IMR-90 (cell line): ENCODE measurements around the gene DCTN5. TPM values are rescaled to one million over a fixed set of nuclear protein-coding genes. Genes with fewer than 3 reads are reported as not detected.

Experiments used
- ATAC-seq: fragments of 200-7000 bp; cut with Tn5 transposase; 2 replicates; pipeline ENCODE4 v1.9.1; 2020; ENCODE audit warnings: low read depth, mild to moderate bottlenecking, moderate library complexity
- BruUV-seq: library from RNA; stranded (reverse); fragments of 400-500 nt; replicated peaks from 2 replicates; lab custom pipeline; 2021; lab: Mats Ljungman, UMichigan
- CTCF ChIA-PET: fragments of 300-600 bp; formaldehyde crosslinking; extraction: SDS; loops from one replicate; lab custom pipeline; 2021; ENCODE audit warnings: antibody characterized with exemption; lab: Yijun Ruan, JAX
- POLR2A ChIA-PET: fragments of 300-600 bp; sonication (Branson Sonifier 250); formaldehyde crosslinking; loops from one replicate; lab custom pipeline; 2022; ENCODE audit warnings: antibody characterized with exemption; ENCODE audit not compliant: unreplicated experiment; lab: Charles Lee
- DNase-seq: peaks from one replicate; pipeline ENCODE4 v3.0.0; 2013
- H2AFZ ChIP-seq: replicated peaks from 2 replicates; pipeline ENCODE3; 2013; ENCODE audit warnings: low read length, mild to moderate bottlenecking; ENCODE audit not compliant: poor library complexity
- H2AK5ac ChIP-seq: 2 replicates; pipeline ENCODE4 v1.6.1; 2013; ENCODE audit warnings: low read depth, low read length, inconsistent platforms
- H2AK9ac ChIP-seq: replicated peaks from 2 replicates; pipeline ENCODE3; 2013; ENCODE audit warnings: mild to moderate bottlenecking, low read depth, low read length, moderate library complexity; ENCODE audit not compliant: poor library complexity
- H2BK120ac ChIP-seq: 2 replicates; pipeline ENCODE4 v1.6.1; 2013; ENCODE audit warnings: low read depth, low read length, inconsistent platforms
- H2BK15ac ChIP-seq: 3 replicates; pipeline ENCODE4 v1.6.1; 2013; ENCODE audit warnings: low read depth, low read length, inconsistent platforms
- H2BK20ac ChIP-seq: 2 replicates; pipeline ENCODE4 v1.6.1; 2013; ENCODE audit warnings: low read depth, mild to moderate bottlenecking, inconsistent platforms, low read length, moderate library complexity
- H2BK5ac ChIP-seq: 2 replicates; pipeline ENCODE4 v1.6.1; 2013; ENCODE audit warnings: mild to moderate bottlenecking, low read depth, low read length, inconsistent platforms; ENCODE audit not compliant: poor library complexity, severe bottlenecking
- H3K14ac ChIP-seq: replicated peaks from 2 replicates; pipeline ENCODE4 v1.6.1; 2013; ENCODE audit warnings: low read depth, low read length, inconsistent platforms
- H3K18ac ChIP-seq: 2 replicates; pipeline ENCODE4 v1.6.1; 2013; ENCODE audit warnings: low read depth, low read length, control low read depth
- H3K23ac ChIP-seq: 2 replicates; pipeline ENCODE4 v1.6.1; 2013; ENCODE audit warnings: low read depth, low read length, inconsistent platforms
- H3K27ac ChIP-seq: 2 replicates; pipeline ENCODE4 v1.5.1; 2013; ENCODE audit warnings: mild to moderate bottlenecking, control low read depth, low read length; ENCODE audit not compliant: insufficient read depth
- H3K27me3 ChIP-seq: 2 replicates; pipeline ENCODE4 v1.6.1; 2013; ENCODE audit warnings: low read length; ENCODE audit not compliant: control insufficient read depth, insufficient read depth
- H3K36me3 ChIP-seq: 2 replicates; pipeline ENCODE4 v1.6.1; 2013; ENCODE audit warnings: low read length, mixed read lengths; ENCODE audit not compliant: control insufficient read depth, insufficient read depth
- H3K4ac ChIP-seq: 2 replicates; pipeline ENCODE4 v1.6.1; 2013; ENCODE audit warnings: low read depth, low read length, inconsistent platforms
- H3K4me1 ChIP-seq: 2 replicates; pipeline ENCODE4 v1.6.1; 2013; ENCODE audit warnings: low read length, mixed read lengths; ENCODE audit not compliant: control insufficient read depth, insufficient read depth
- H3K4me2 ChIP-seq: 2 replicates; pipeline ENCODE4 v1.6.1; 2013; ENCODE audit warnings: low read depth, mild to moderate bottlenecking, control low read depth, low read length, moderate library complexity
- H3K4me3 ChIP-seq: 2 replicates; pipeline ENCODE4 v1.5.1; 2013; ENCODE audit warnings: low read depth, mild to moderate bottlenecking, control low read depth, low read length, moderate library complexity; ENCODE audit not compliant: insufficient read depth
- H3K56ac ChIP-seq: 2 replicates; pipeline ENCODE4 v1.6.1; 2013; ENCODE audit warnings: low read length, inconsistent platforms; ENCODE audit not compliant: insufficient read depth; ENCODE audit errors: extremely low read depth
- H3K79me1 ChIP-seq, 2 experiments: 2 replicates each; pipeline ENCODE4 v1.6.1; 2013; ENCODE audit warnings: low read length in 2 of 2, inconsistent platforms in 1 of 2, low read depth in 1 of 2
- H3K9ac ChIP-seq: 2 replicates; pipeline ENCODE4 v1.6.1; 2013; ENCODE audit warnings: low read depth, low read length, control low read depth
- H3K9me1 ChIP-seq: 2 replicates; pipeline ENCODE4 v1.6.1; 2013; ENCODE audit warnings: low read length, inconsistent platforms; ENCODE audit not compliant: insufficient read depth
- H3K9me3 ChIP-seq: 2 replicates; pipeline ENCODE4 v1.6.1; 2013; ENCODE audit warnings: low read length; ENCODE audit not compliant: control insufficient read depth, insufficient read depth
- H4K20me1 ChIP-seq: 2 replicates; pipeline ENCODE4 v1.6.1; 2013; ENCODE audit warnings: low read length, inconsistent platforms; ENCODE audit not compliant: insufficient read depth
- H4K5ac ChIP-seq: 2 replicates; pipeline ENCODE4 v1.6.1; 2013; ENCODE audit warnings: mild to moderate bottlenecking, low read depth, low read length, control low read depth
- H4K8ac ChIP-seq, 2 experiments: 2 replicates each; pipeline ENCODE4 v1.6.1; 2013; ENCODE audit warnings: low read depth in 2 of 2, low read length in 2 of 2, control low read depth in 1 of 2, inconsistent platforms in 1 of 2
- H4K91ac ChIP-seq: 2 replicates; pipeline ENCODE4 v1.6.1; 2013; ENCODE audit warnings: low read depth, low read length, inconsistent platforms; ENCODE audit not compliant: insufficient read depth
- CEBPB ChIP-seq: IDR thresholded peaks from 2 replicates; pipeline ENCODE4 v1.6.1; 2012; ENCODE audit warnings: low read depth, low read length, improper control_type of control experiment
- ELK1 ChIP-seq: fragments of 150-350 bp; IDR thresholded peaks from 2 replicates; pipeline ENCODE4 v1.6.1; 2016; ENCODE audit warnings: low read depth, mild to moderate bottlenecking, low read length, moderate library complexity, borderline replicate concordance
- MXI1 ChIP-seq: IDR thresholded peaks from 2 replicates; pipeline ENCODE4 v1.6.1; 2012; ENCODE audit warnings: low read depth, mild to moderate bottlenecking, low read length, moderate library complexity, borderline replicate concordance
- NFE2L2 ChIP-seq: fragments of 150-350 bp; IDR thresholded peaks from 2 replicates; pipeline ENCODE4 v1.6.1; 2016; ENCODE audit warnings: low read depth, mild to moderate bottlenecking, low read length
- RAD21 ChIP-seq: IDR thresholded peaks from 2 replicates; pipeline ENCODE4 v1.6.1; 2012; ENCODE audit warnings: low read length, improper control_type of control experiment
- SMC3 ChIP-seq: fragments of 150-350 bp; IDR thresholded peaks from 2 replicates; pipeline ENCODE4 v1.6.1; 2016; ENCODE audit warnings: low read depth, mild to moderate bottlenecking, antibody characterized with exemption, low read length, moderate library complexity
- WGBS, 2 experiments: methylation state at CpG; one replicate each; pipeline versions ENCODE4 v1.1.5 to v1.1.7; 2013; ENCODE audit warnings: missing lambda C conversion rate in 2 of 2; ENCODE audit not compliant: insufficient read length in 1 of 2; ENCODE audit errors: extremely low coverage in 2 of 2; 5-methylcytosine and 5-hydroxymethylcytosine counted together
- dilution Hi-C: fragments of 300-500 bp; cut with HindIII; formaldehyde crosslinking; loops from one replicate; pipeline ENCODE4 v1.14.3; 2018; ENCODE audit warnings: low sequenced_read_pairs; ENCODE audit not compliant: unreplicated experiment
- in situ Hi-C: fragments of 300-500 bp; cut with MboI; formaldehyde crosslinking; loops from 3 replicates; pipeline ENCODE4 v1.14.3; 2019; ENCODE audit warnings: low sequenced_read_pairs, inconsistent platforms, mixed read lengths
- intact Hi-C: fragments of 100-400 bp; cut with micrococcal nuclease; formaldehyde crosslinking; loops from 2 replicates; pipeline ENCODE4 v1.10.0; 2022
- polyA plus RNA-seq, 3 experiments: library from polyadenylated mRNA; depleted of rRNA; stranded (reverse); fragments of >200 nt; gene quantifications; 2 replicates each; pipeline ENCODE4 v1.2.3, GENCODE V29; 2012; ENCODE audit warnings: low replicate concordance in 1 of 3
- total RNA-seq: library from RNA; depleted of rRNA; stranded (reverse); fragments of >200 nt; gene quantifications from 2 replicates; pipeline ENCODE4 v1.2.3, GENCODE V29; 2012
- TF ChIP-seq, protein P1 (sequence below): conservative IDR thresholded peaks from 2 replicates; pipeline ENCODE4 v1.5.1; 2012; ENCODE audit warnings: mild to moderate bottlenecking, low read depth, low read length, improper control_type of control experiment

Gene DCTN5
- total and polyA plus RNA-seq, 2 of the 4 experiments (the other 2 are of a cell fraction) = 49.6 to 111 TPM

- no peak for TF ChIP-seq MXI1
- TF ChIP-seq RAD21 = no peak
- no peak for TF ChIP-seq NFE2L2
- no peak for TF ChIP-seq ELK1
Observed at GRCh38 chr16:23607726-23608125, 33.5 kb upstream of the DCTN5 start (continued).

DNA sequence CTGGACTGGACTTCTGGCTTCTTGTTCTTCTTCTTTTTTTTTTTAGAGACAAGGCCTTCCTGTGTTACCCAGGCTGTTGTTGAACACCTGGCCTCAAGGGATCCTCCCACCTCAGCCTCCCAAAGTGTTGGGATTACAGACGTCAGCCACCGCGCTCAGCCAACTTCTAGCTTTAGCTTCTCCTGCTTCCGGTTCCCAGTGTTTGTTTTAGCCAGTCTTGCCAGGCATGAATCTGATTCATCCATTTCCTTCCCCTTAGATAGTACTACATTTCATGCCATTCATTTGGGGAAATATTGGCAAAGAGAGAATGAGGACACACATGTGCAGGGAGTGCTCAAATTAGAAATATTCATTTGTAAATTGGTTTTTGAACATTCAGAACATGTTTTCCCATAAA lies 33.1 kb upstream of the DCTN5 start:
- intact Hi-C loops (no loop called here), dilution Hi-C loops (no loop called here), in situ Hi-C loops (no loop called here)
- Histone ChIP-seq H3K9ac (no peak overlapping the region), H3K56ac (no peak overlapping the region), H3K36me3 (peaks cover 20% of the 10 kb centered on the region), H2BK15ac (no peak overlapping the region), H2BK20ac (no peak overlapping the region), H4K91ac (no peak overlapping the region), H3K18ac (no peak overlapping the region), H3K4me1 (no peaks in the 10 kb centered on the region), H2BK5ac (no peak overlapping the region), H4K8ac (no peak overlapping the region; a peak in 1 of 4 replicates), H2AK9ac (no peak overlapping the region), H3K4me2 (no peak overlapping the region), H3K9me3 (no peaks in the 10 kb centered on the region), H3K9me1 (no peaks in the 10 kb centered on the region), H3K4me3 (no peak overlapping the region), H4K20me1 (no peaks in the 10 kb centered on the region), H3K23ac (no peak overlapping the region), H2AFZ (no peak overlapping the region), H3K4ac (no peak overlapping the region), H2BK120ac (no peak overlapping the region), H2AK5ac (no peak overlapping the region), H3K79me1 (no peaks in the 10 kb centered on the region), H3K27me3 (no peaks in the 10 kb centered on the region), H4K5ac (no peak overlapping the region), H3K14ac (no peak overlapping the region), H3K27ac (no peak overlapping the region)
- WGBS, 2 experiments = no CpG with 5 or more reads among the region's 4 CpGs
- ChIA-PET CTCF (no interaction called here), POLR2A (no interaction called here)
- TF ChIP-seq, protein P1, sequence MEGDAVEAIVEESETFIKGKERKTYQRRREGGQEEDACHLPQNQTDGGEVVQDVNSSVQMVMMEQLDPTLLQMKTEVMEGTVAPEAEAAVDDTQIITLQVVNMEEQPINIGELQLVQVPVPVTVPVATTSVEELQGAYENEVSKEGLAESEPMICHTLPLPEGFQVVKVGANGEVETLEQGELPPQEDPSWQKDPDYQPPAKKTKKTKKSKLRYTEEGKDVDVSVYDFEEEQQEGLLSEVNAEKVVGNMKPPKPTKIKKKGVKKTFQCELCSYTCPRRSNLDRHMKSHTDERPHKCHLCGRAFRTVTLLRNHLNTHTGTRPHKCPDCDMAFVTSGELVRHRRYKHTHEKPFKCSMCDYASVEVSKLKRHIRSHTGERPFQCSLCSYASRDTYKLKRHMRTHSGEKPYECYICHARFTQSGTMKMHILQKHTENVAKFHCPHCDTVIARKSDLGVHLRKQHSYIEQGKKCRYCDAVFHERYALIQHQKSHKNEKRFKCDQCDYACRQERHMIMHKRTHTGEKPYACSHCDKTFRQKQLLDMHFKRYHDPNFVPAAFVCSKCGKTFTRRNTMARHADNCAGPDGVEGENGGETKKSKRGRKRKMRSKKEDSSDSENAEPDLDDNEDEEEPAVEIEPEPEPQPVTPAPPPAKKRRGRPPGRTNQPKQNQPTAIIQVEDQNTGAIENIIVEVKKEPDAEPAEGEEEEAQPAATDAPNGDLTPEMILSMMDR = no peak
- TF ChIP-seq CEBPB (no peak), SMC3 (no peak)
- peak; percentile 71 for DNase-seq
- ATAC-seq = peak; percentile 73
- BruUV-seq = no TSS peak
